HepG2 (cell line): ENCODE results near the gene PCNA. TPM values are rescaled to one million over a fixed set of nuclear protein-coding genes. Genes with fewer than 3 reads are reported as not detected.

Experiments
- BCL6 ChIP-seq: IDR thresholded peaks from 2 replicates; pipeline ENCODE4 v1.6.1; 2016; ENCODE audit warnings: missing genetic modification reagents, missing compliant biosample characterization
- CEBPG ChIP-seq: IDR thresholded peaks from 2 replicates; pipeline ENCODE4 v1.6.1; 2016
- CEBPZ ChIP-seq: IDR thresholded peaks from 2 replicates; pipeline ENCODE4 v1.6.1; 2012; ENCODE audit warnings: low read length, improper control_type of control experiment
- EEA1 ChIP-seq: sonication (generic); formaldehyde crosslinking; IDR thresholded peaks from 2 replicates; pipeline ENCODE4 v1.5.1; 2020; ENCODE audit warnings: mild to moderate bottlenecking, missing genetic modification reagents, borderline replicate concordance
- FOXM1 ChIP-seq: sonication (generic); formaldehyde crosslinking; IDR thresholded peaks from 2 replicates; pipeline ENCODE4 v1.5.0; 2020; ENCODE audit warnings: missing genetic modification reagents
- GATAD2A ChIP-seq: IDR thresholded peaks from 2 replicates; pipeline ENCODE4 v1.6.1; 2016
- KLF16 ChIP-seq, 2 experiments: sonication (generic) in 1 of 2; formaldehyde crosslinking in 1 of 2; IDR thresholded peaks; 2 replicates each; pipeline versions ENCODE4 v1.6.1 to v1.8.0; 2016 to 2023; ENCODE audit warnings: missing genetic modification reagents in 2 of 2, missing compliant biosample characterization in 1 of 2
- MAFF ChIP-seq: IDR thresholded peaks from 2 replicates; pipeline ENCODE4 v1.6.1; 2011; ENCODE audit warnings: low read depth, low read length, improper control_type of control experiment
- MXD3 ChIP-seq: IDR thresholded peaks from 2 replicates; pipeline ENCODE4 v1.6.1; 2016; ENCODE audit warnings: mild to moderate bottlenecking, missing biosample characterization, missing genetic modification reagents
- NFAT5 ChIP-seq: sonication (generic); formaldehyde crosslinking; IDR thresholded peaks from 2 replicates; pipeline ENCODE4 v1.4.0; 2020; ENCODE audit warnings: missing genetic modification reagents
- POGZ ChIP-seq: sonication (generic); formaldehyde crosslinking; IDR thresholded peaks from 2 replicates; pipeline ENCODE4 v1.4.0; 2020; ENCODE audit warnings: mild to moderate bottlenecking, missing genetic modification reagents
- PRDM4 ChIP-seq: sonication (generic); formaldehyde crosslinking; IDR thresholded peaks from 2 replicates; pipeline ENCODE4 v1.9.0; 2021; ENCODE audit warnings: missing genetic modification reagents, borderline replicate concordance
- RXRB ChIP-seq: IDR thresholded peaks from 2 replicates; pipeline ENCODE4 v1.6.1; 2016; ENCODE audit warnings: borderline replicate concordance, missing genetic modification reagents, missing compliant biosample characterization
- ZBTB20 ChIP-seq: sonication (generic); formaldehyde crosslinking; IDR thresholded peaks from 2 replicates; pipeline ENCODE4 v1.8.1; 2023; ENCODE audit warnings: missing genetic modification reagents, low read depth, mild to moderate bottlenecking, borderline replicate concordance
- ZFP36L1 ChIP-seq: sonication (generic); formaldehyde crosslinking; IDR thresholded peaks from 2 replicates; pipeline ENCODE4 v1.8.0; 2022; ENCODE audit warnings: mild to moderate bottlenecking, missing genetic modification reagents, moderate library complexity
- ZNF138 ChIP-seq: sonication (generic); formaldehyde crosslinking; IDR thresholded peaks from 2 replicates; pipeline ENCODE4 v1.5.0; 2020; ENCODE audit warnings: mild to moderate bottlenecking, low read depth, missing genetic modification reagents
- ZNF446 ChIP-seq: sonication (generic); formaldehyde crosslinking; IDR thresholded peaks from 2 replicates; pipeline ENCODE4 v1.5.0; 2020; ENCODE audit warnings: mild to moderate bottlenecking, missing genetic modification reagents
- ZNF598 ChIP-seq: sonication (generic); formaldehyde crosslinking; IDR thresholded peaks from 2 replicates; pipeline ENCODE4 v1.5.1; 2020; ENCODE audit warnings: mild to moderate bottlenecking, missing genetic modification reagents, borderline replicate concordance
- ZNF720 ChIP-seq: sonication (generic); formaldehyde crosslinking; IDR thresholded peaks from 2 replicates; pipeline ENCODE4 v1.4.0; 2020; ENCODE audit warnings: missing genetic modification reagents
- ZNF883 ChIP-seq: sonication (generic); formaldehyde crosslinking; IDR thresholded peaks from 2 replicates; pipeline ENCODE4 v1.5.1; 2020; ENCODE audit warnings: mild to moderate bottlenecking, missing genetic modification reagents; ENCODE audit errors: not compliant biosample characterization
- polyA plus RNA-seq, 8 experiments: library from polyadenylated mRNA; depleted of rRNA in 3 of 8; stranded (reverse) in 7 of 8; unstranded in 1 of 8; fragments of >200 nt; fragmentation: Illumina TruSeq in 4 of 8; extraction: Trizol in 4 of 8; gene quantifications; 2 replicates each; pipeline versions ENCODE4 v1.2.1 to v1.2.3, GENCODE V29; 2011 to 2016; ENCODE audit warnings: low read depth in 4 of 8, missing spikeins in 1 of 8, mixed read lengths in 1 of 8; ENCODE audit not compliant: insufficient read depth in 1 of 8
- total RNA-seq, 5 experiments: library from RNA; depleted of rRNA; stranded (reverse); fragments of >200 nt; fragmentation: Illumina TruSeq; extraction: Trizol; gene quantifications; 2 replicates each; pipeline ENCODE4 v1.2.3, GENCODE V29; 2016; ENCODE audit warnings: low read depth in 1 of 5

Gene PCNA
- total and polyA plus RNA-seq, 2 of the 13 experiments (the other 11 are each of a cell fraction or from before 2014, with no cell fraction given), result 229 to 655 TPM

- TF ChIP-seq NFAT5 (CRISPR knock-in tag) (no peak), POGZ (CRISPR knock-in tag) (no peak), RXRB (CRISPR knock-in tag) (0 out of 2 replicates have a peak, but pooled peaks have one; percentile 3), MXD3 (CRISPR knock-in tag) (no peak), ZNF720 (CRISPR knock-in tag) (no peak), CEBPZ (no peak), ZNF598 (CRISPR knock-in tag) (no peak), MAFF (no peak), ZNF138 (CRISPR knock-in tag) (no peak), ZBTB20 (CRISPR knock-in tag) (no peak), ZFP36L1 (CRISPR knock-in tag) (no peak), ZNF883 (no peak), GATAD2A (CRISPR knock-in tag) (peak; percentile 68), ZNF446 (CRISPR knock-in tag) (no peak), CEBPG (CRISPR knock-in tag) (peak; percentile 75), FOXM1 (no peak), EEA1 (no peak), BCL6 (0 out of 2 replicates have a peak, but pooled peaks have one; percentile 12), KLF16 (CRISPR knock-in tag; IDR thresholded peaks at IDR 0.05) (no peak), PRDM4 (CRISPR knock-in tag) (no peak)
Measured at GRCh38 chr20:5146099-5146668, 26.4 kb upstream of the PCNA start (continued).
